K562 (cell line): ENCODE measurements around the gene TPI1. TPM values are rescaled to one million over a fixed set of nuclear protein-coding genes. Genes with fewer than 3 reads are reported as not detected.

ENCODE experiments used
- DNMT1 ChIP-seq: fragments of 450-650 bp; IDR thresholded peaks from 2 replicates; pipeline ENCODE4 v1.6.1; 2016; ENCODE audit warnings: antibody characterized with exemption, mild to moderate bottlenecking
- E2F6 ChIP-seq, 2 experiments: IDR thresholded peaks; 2 replicates each; pipeline ENCODE4 v1.6.1; 2011; ENCODE audit warnings: borderline replicate concordance in 1 of 2, control low read depth in 1 of 2, low read depth in 1 of 2, low read length in 1 of 2, mild to moderate bottlenecking in 1 of 2, mixed read lengths in 1 of 2, moderate library complexity in 1 of 2; ENCODE audit not compliant: insufficient read depth in 1 of 2, insufficient read length in 1 of 2, poor library complexity in 1 of 2, severe bottlenecking in 1 of 2; ENCODE audit errors: extremely low read depth in 1 of 2
- FIP1L1 ChIP-seq: fragments of 200-400 bp; formaldehyde crosslinking; IDR thresholded peaks from 2 replicates; pipeline ENCODE4 v1.6.1; 2018; ENCODE audit warnings: mild to moderate bottlenecking, low read depth, low read length; ENCODE audit not compliant: poor library complexity, severe bottlenecking
- FOXK1 ChIP-seq: sonication (generic); formaldehyde crosslinking; IDR thresholded peaks from 2 replicates; pipeline ENCODE4 v1.8.0; 2022; ENCODE audit warnings: missing genetic modification reagents, mild to moderate bottlenecking, borderline replicate concordance
- HDAC1 ChIP-seq, 2 experiments: fragments of 450-650 bp; IDR thresholded peaks; 2 replicates each; pipeline ENCODE4 v1.6.1; 2016 to 2017; ENCODE audit warnings: inconsistent platforms in 1 of 2, mild to moderate bottlenecking in 1 of 2, moderate library complexity in 1 of 2
- HEY1 ChIP-seq: fragments of 250-450 bp; sonication (Bioruptor Pico); IDR thresholded peaks from 2 replicates; pipeline ENCODE4 v1.5.0; 2020; ENCODE audit warnings: mild to moderate bottlenecking, moderate library complexity, borderline replicate concordance
- KDM5B ChIP-seq: fragments of 200-600 bp; sonication (generic); IDR thresholded peaks from 2 replicates; pipeline ENCODE4 v1.6.1; 2012; ENCODE audit warnings: low read depth, mild to moderate bottlenecking, moderate library complexity, low read length, control low read depth, inconsistent platforms; ENCODE audit not compliant: insufficient replicate concordance
- MYNN ChIP-seq, 2 experiments: sonication (generic); formaldehyde crosslinking in 1 of 2; IDR thresholded peaks; 2 replicates each; pipeline versions ENCODE4 v1.5.0 to v1.6.1; 2016 to 2020; ENCODE audit warnings: antibody characterized with exemption in 1 of 2, missing genetic modification reagents in 1 of 2
- NFATC3 ChIP-seq: fragments of 450-650 bp; IDR thresholded peaks from 2 replicates; pipeline ENCODE4 v1.6.1; 2017; ENCODE audit warnings: mild to moderate bottlenecking
- NKRF ChIP-seq: fragments of 450-650 bp; IDR thresholded peaks from 2 replicates; pipeline ENCODE4 v1.6.1; 2016; ENCODE audit warnings: borderline replicate concordance
- POLR2A ChIP-seq: fragments of 450-650 bp; conservative IDR thresholded peaks from 2 replicates; pipeline ENCODE4 v1.6.1; 2016
- POLR2AphosphoS2 ChIP-seq: IDR thresholded peaks from 2 replicates; pipeline ENCODE4 v1.6.1; 2012; ENCODE audit warnings: low read length, improper control_type of control experiment
- POLR2B ChIP-seq: fragments of 450-650 bp; IDR thresholded peaks from 2 replicates; pipeline ENCODE4 v1.6.1; 2018; ENCODE audit warnings: low read depth; ENCODE audit not compliant: partially characterized antibody
- RBFOX2 ChIP-seq: fragments of 200-400 bp; formaldehyde crosslinking; IDR thresholded peaks from 2 replicates; pipeline ENCODE4 v1.6.1; 2017; ENCODE audit warnings: low read depth, mild to moderate bottlenecking, low read length, moderate library complexity
- SMARCA4 ChIP-seq: fragments of 450-650 bp; IDR thresholded peaks from 2 replicates; pipeline ENCODE4 v1.6.1; 2016
- SUPT5H ChIP-seq: fragments of 450-650 bp; IDR thresholded peaks from 2 replicates; pipeline ENCODE4 v1.6.1; 2016
- TAF9B ChIP-seq: fragments of 450-650 bp; IDR thresholded peaks from 2 replicates; pipeline ENCODE4 v1.6.1; 2018; ENCODE audit warnings: mild to moderate bottlenecking; ENCODE audit not compliant: partially characterized antibody
- ZFPM2 ChIP-seq: fragments of 250-450 bp; sonication (Bioruptor Pico); IDR thresholded peaks from 2 replicates; pipeline ENCODE4 v1.5.1; 2022; ENCODE audit warnings: mild to moderate bottlenecking
- polyA plus RNA-seq, 8 experiments: library from polyadenylated mRNA; depleted of rRNA in 4 of 8; stranded (reverse) in 5 of 8; unstranded in 3 of 8; fragments of >200 nt; fragmentation: Nextera tagmentation in 2 of 8; fragmentation: Illumina TruSeq in 1 of 8; extraction: Ambion mirVana in 2 of 8; extraction: Trizol in 1 of 8; gene quantifications; 2 replicates each; pipeline versions ENCODE4 v1.2.1 to v1.2.3, GENCODE V29; 2011 to 2014; ENCODE audit warnings: inconsistent platforms in 1 of 8, missing spikeins in 1 of 8
- total RNA-seq, 7 experiments: library from RNA; depleted of rRNA in 6 of 7; stranded (reverse); fragments of >200 nt in 6 of 7; fragmentation: Illumina TruSeq in 2 of 7; extraction: Trizol in 2 of 7; gene quantifications; 2 replicates each; pipeline versions ENCODE4 v1.2.1 to v1.2.3, GENCODE V29; 2011 to 2021; ENCODE audit warnings: low replicate concordance in 1 of 7
- TF ChIP-seq, protein P1 (sequence below): IDR thresholded peaks from 2 replicates; pipeline ENCODE4 v1.6.1; 2011; ENCODE audit warnings: borderline replicate concordance, low read depth, mild to moderate bottlenecking, moderate library complexity, low read length; ENCODE audit not compliant: insufficient read depth, poor library complexity, severe bottlenecking
- TF ChIP-seq, protein P2 (sequence below): fragments of 200-800 bp; sonication (Bioruptor generic); IDR thresholded peaks from 2 replicates; pipeline ENCODE4 v1.6.1; 2017; ENCODE audit warnings: missing genetic modification characterization, missing compliant biosample characterization

The TPI1 gene
- total and polyA plus RNA-seq, 9 of the 15 experiments (the other 6 are each of a cell fraction or from before 2014, with no cell fraction given) = 662 to 4,971 (median 892) TPM

DNA sequence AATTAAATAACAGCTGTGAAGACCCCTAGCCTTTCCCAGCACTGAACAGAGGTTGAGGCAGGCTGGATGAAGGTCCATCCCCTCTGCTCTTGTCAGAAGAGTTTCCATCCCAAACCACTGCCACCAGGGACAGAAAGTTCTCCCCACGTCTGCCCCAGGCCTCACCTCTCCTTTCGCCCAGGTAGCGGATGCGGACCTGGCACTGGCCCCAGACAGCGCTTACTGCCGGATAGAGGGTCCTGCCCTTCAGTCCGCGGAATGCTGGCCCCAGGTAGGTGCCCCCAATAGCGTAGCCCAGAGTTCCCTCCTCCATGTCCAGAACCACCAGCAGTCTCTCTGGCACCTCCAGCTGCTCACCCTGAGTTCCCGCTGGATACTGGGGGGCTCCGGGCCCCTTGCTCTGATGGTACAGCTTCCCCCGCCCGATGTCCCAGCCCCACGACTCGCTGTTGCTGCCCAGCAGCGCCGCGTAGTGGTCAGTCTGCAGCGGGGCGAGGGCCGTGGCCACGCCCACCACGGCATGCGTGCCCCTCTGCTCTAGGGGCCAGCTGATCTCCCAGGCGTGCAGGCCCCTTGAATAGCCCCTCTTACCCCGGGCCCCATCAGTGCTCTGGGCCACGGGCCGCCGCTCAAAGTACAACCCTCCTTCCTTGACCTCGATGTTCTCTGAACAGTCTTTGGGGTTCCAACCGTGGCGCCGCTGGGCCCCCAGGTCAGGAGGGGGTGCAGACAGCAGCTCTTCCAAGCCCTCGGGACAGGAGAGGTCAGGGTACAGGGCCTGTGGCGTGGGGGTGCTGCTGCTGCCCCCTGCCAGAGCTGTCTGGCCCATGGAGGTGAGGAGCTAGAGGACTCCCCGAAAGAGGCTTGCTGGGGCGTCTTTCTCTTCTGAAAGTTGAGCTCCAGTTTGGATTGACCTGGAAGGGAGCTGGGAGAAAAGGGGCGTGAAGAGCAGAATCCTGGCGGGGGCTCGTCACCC is 5.0 kb downstream of the TPI1 start (continued):
- TF ChIP-seq E2F6 (IDR thresholded peaks at IDR 0.05; ENCODE audit: borderline replicate concordance in 1 of 2, extremely low read depth in 1 of 2, insufficient read depth in 1 of 2, insufficient read length in 1 of 2, low read depth in 1 of 2, low read length in 1 of 2, poor library complexity in 1 of 2, severe bottlenecking in 1 of 2) (peak in 1 of 2 experiments; percentile 21), SMARCA4 (peak; percentile 60; the same call in 1 of the 2 replicates), HEY1 (CRISPR knock-in tag) (no peak), POLR2A (peak; percentile 30), RBFOX2 (peak; percentile 71), SUPT5H (0 out of 2 replicates have a peak, but pooled peaks have one; percentile 29), POLR2B (peak; percentile 10), NKRF (peak; percentile 73), HDAC1 (IDR thresholded peaks at IDR 0.05) (peak; percentile 40 to 75; a peak in 2 of 4 replicates), MYNN (IDR thresholded peaks at IDR 0.05) (peak; percentile 40; the same call in 1 of the 2 replicates), MYNN (CRISPR knock-in tag; IDR thresholded peaks at IDR 0.05) (no peak), ZFPM2 (no peak), NFATC3 (no peak), TAF9B (no peak), DNMT1 (no peak), POLR2AphosphoS2 (peak; percentile 66; the same call in 1 of the 2 replicates), FOXK1 (CRISPR knock-in tag) (no peak), FIP1L1 (peak; percentile 85), KDM5B (no peak)
- TF ChIP-seq, protein P1, sequence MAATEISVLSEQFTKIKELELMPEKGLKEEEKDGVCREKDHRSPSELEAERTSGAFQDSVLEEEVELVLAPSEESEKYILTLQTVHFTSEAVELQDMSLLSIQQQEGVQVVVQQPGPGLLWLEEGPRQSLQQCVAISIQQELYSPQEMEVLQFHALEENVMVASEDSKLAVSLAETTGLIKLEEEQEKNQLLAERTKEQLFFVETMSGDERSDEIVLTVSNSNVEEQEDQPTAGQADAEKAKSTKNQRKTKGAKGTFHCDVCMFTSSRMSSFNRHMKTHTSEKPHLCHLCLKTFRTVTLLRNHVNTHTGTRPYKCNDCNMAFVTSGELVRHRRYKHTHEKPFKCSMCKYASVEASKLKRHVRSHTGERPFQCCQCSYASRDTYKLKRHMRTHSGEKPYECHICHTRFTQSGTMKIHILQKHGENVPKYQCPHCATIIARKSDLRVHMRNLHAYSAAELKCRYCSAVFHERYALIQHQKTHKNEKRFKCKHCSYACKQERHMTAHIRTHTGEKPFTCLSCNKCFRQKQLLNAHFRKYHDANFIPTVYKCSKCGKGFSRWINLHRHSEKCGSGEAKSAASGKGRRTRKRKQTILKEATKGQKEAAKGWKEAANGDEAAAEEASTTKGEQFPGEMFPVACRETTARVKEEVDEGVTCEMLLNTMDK = peak; percentile 34
- TF ChIP-seq, protein P2, sequence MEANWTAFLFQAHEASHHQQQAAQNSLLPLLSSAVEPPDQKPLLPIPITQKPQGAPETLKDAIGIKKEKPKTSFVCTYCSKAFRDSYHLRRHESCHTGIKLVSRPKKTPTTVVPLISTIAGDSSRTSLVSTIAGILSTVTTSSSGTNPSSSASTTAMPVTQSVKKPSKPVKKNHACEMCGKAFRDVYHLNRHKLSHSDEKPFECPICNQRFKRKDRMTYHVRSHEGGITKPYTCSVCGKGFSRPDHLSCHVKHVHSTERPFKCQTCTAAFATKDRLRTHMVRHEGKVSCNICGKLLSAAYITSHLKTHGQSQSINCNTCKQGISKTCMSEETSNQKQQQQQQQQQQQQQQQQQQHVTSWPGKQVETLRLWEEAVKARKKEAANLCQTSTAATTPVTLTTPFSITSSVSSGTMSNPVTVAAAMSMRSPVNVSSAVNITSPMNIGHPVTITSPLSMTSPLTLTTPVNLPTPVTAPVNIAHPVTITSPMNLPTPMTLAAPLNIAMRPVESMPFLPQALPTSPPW (CRISPR knock-in tag) = peak; percentile 49
